Tibial nerve (tissue), 4 donors: ENCODE results near the gene PTGES3L.

Source experiments
- EP300 ChIP-seq, 2 donors: sonication (generic); formaldehyde crosslinking; IDR thresholded peaks; one replicate each; pipeline ENCODE4 v1.6.1; 2017; ENCODE audit warnings: antibody characterized with exemption in 2 of 2, mild to moderate bottlenecking in 1 of 2
- POLR2A ChIP-seq, 2 donors: fragments of 450-650 bp; IDR thresholded peaks; one replicate each; pipeline ENCODE4 v1.6.1; 2017; ENCODE audit warnings: antibody characterized with exemption in 2 of 2, mild to moderate bottlenecking in 2 of 2, moderate library complexity in 2 of 2
- TF ChIP-seq, protein P1 (sequence below), 5 experiments: fragments of 200-600 bp in 3 of 5; fragments of 450-650 bp in 2 of 5; sonication (generic) in 3 of 5; IDR thresholded peaks; one replicate each; pipeline ENCODE4 v1.5.1; 2016 to 2019; ENCODE audit warnings: antibody characterized with exemption in 5 of 5, mild to moderate bottlenecking in 3 of 5, moderate library complexity in 2 of 5

DNA sequence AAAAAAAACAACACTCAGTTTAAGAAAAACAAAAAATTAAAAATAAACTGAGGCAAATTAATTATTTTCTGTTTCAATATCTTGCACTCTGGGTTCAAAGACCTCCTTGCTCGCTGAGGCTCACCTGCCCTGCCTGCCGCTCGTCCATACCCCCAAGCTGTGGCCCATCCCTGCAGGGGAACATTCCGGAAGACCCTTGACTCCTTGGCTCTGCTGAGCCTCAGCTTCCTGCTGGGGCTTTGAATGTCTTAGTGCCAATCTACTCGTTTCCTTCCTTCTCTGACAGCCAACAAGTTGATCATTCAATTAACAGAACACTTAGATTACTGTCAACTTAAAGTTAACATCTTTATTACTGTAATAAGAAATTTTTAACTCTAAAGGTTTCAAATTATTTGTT lies 55.0 kb downstream of the PTGES3L start:
- TF ChIP-seq, protein P1, sequence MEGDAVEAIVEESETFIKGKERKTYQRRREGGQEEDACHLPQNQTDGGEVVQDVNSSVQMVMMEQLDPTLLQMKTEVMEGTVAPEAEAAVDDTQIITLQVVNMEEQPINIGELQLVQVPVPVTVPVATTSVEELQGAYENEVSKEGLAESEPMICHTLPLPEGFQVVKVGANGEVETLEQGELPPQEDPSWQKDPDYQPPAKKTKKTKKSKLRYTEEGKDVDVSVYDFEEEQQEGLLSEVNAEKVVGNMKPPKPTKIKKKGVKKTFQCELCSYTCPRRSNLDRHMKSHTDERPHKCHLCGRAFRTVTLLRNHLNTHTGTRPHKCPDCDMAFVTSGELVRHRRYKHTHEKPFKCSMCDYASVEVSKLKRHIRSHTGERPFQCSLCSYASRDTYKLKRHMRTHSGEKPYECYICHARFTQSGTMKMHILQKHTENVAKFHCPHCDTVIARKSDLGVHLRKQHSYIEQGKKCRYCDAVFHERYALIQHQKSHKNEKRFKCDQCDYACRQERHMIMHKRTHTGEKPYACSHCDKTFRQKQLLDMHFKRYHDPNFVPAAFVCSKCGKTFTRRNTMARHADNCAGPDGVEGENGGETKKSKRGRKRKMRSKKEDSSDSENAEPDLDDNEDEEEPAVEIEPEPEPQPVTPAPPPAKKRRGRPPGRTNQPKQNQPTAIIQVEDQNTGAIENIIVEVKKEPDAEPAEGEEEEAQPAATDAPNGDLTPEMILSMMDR (IDR thresholded peaks at IDR 0.05), result no peak
- no peak for TF ChIP-seq POLR2A (IDR thresholded peaks at IDR 0.05)
- TF ChIP-seq EP300 (IDR thresholded peaks at IDR 0.05), result no peak
